ENCODE data around the gene MIOS.
"Not testable (repeated sequence)": the region's sequence is repeated elsewhere in the genome, so short reads cannot be mapped to it uniquely, and the experiment has no call there.

Gene MIOS

GRCh38 chr7:7651479-7651878 is 84.8 kb downstream of the MIOS start:
- no peak for DNase-seq

GRCh38 chr7:7652798-7653540 is 86.3 kb downstream of the MIOS start:
- DNase-seq = no peak

DNA sequence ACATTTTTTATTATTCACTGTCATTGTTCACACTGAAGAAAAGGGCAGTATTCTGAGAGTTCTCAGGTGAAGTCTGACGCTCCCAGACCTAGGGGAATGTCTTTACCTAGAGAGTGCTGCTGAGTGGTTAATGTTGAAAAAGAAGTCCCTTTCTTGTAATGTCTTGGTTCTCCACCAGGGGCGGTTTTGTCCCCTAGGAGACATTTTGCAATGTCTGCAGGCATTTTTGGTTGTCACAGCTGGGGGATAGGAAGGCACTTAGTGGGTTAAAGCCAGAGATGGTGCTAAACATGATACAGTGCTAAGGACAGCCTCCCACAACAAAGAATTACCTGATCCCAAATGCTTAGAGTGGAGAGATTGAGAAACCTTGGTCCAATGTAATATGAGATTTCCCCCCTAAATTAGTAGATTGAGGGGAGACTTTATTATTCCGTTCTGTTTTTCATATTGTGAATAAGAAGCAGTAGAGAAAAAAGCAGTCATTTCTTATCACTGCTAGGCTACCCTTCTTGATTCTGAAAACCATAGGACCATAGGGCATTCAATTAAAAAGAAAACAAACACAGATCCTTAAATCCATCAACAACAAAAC is 87.0 kb downstream of the MIOS start:
- DNase-seq = no peak

- DNase-seq = no peak
These were observed 88.5 kb downstream of the MIOS start for GRCh38 chr7:7654964-7655715.

DNA sequence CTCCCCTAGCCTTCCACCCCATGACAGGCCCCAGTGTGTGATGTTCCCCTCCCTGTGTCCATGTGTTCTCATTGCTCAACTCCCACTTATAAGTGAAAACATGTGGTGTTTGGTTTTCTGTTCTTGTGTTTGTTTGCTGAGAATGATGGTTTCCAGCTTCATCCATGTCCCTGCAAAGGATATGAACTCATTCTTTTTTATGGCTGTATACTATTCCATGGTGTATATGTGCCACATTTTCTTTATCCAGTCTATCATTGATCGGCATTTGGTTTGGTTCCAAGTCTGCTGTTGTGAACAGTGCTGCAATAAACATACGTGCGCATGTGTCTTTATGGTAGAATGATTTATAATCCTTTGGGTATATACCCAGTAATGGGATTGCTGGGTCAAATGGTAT is 89.8 kb downstream of the MIOS start:
- DNase-seq = not testable (repeated sequence)

Data from activated naive CD4-positive, alpha-beta T cell (primary cell).